Prostate gland (tissue), 2 donors: ENCODE measurements around the gene SALL2. TPM values are rescaled to one million over a fixed set of nuclear protein-coding genes. Genes with fewer than 3 reads are reported as not detected.

Source experiments
- DNase-seq: peaks from one replicate; pipeline ENCODE4 v3.0.0-alpha.2; 2019; ENCODE audit warnings: low spot score
- H3K27ac ChIP-seq, 2 donors: fragments of 200-600 bp; sonication (generic); 2 replicates each; pipeline ENCODE4 v1.5.1; 2017 to 2019
- H3K27me3 ChIP-seq: fragments of 200-600 bp; sonication (generic); replicated peaks from 2 replicates; pipeline ENCODE4 v1.5.1; 2019; ENCODE audit not compliant: insufficient read depth
- H3K36me3 ChIP-seq, 2 donors: fragments of 200-600 bp; sonication (generic); 1 replicate in 1 of 2; 2 replicates in 1 of 2; pipeline versions ENCODE4 v1.5.1 to v1.8.1; 2017 to 2019
- H3K4me1 ChIP-seq: fragments of 200-600 bp; sonication (generic); replicated peaks from 2 replicates; pipeline ENCODE4 v1.5.1; 2019
- H3K4me3 ChIP-seq, 2 donors: fragments of 200-600 bp; sonication (generic); 2 replicates each; pipeline ENCODE4 v1.5.1; 2017 to 2019
- H3K9me3 ChIP-seq: fragments of 200-600 bp; sonication (generic); 2 replicates; pipeline ENCODE4 v1.5.1; 2017
- POLR2A ChIP-seq: fragments of 450-650 bp; IDR thresholded peaks from one replicate; pipeline ENCODE4 v1.6.1; 2016; ENCODE audit warnings: antibody characterized with exemption, mild to moderate bottlenecking
- POLR2AphosphoS5 ChIP-seq: sonication (generic); formaldehyde crosslinking; IDR thresholded peaks from one replicate; pipeline ENCODE4 v1.6.1; 2017; ENCODE audit warnings: antibody characterized with exemption
- WGBS: methylation state at CpG from one replicate; pipeline ENCODE4 v1.1.5; 2018; 5-methylcytosine and 5-hydroxymethylcytosine counted together
- intact Hi-C: fragments of 100-400 bp; cut with DNase I; formaldehyde crosslinking; loops from one replicate; pipeline ENCODE4 v1.14.2; 2022
- total RNA-seq, 2 donors: library from RNA; depleted of rRNA; stranded (reverse); fragments of >200 nt; gene quantifications; one replicate each; pipeline ENCODE4 v1.1.0, GENCODE V29; 2016
- TF ChIP-seq, protein P1 (sequence below), 4 experiments: fragments of 200-600 bp in 2 of 4; fragments of 450-650 bp in 2 of 4; sonication (generic) in 2 of 4; IDR thresholded peaks; 1 replicate in 3 of 4; 2 replicates in 1 of 4; pipeline ENCODE4 v1.5.1; 2016 to 2019; ENCODE audit warnings: antibody characterized with exemption in 4 of 4, mild to moderate bottlenecking in 2 of 4, moderate library complexity in 2 of 4

The SALL2 gene
- total RNA-seq, 2 donors from 2014 or later, result 8.1 to 10.2 TPM

DNA sequence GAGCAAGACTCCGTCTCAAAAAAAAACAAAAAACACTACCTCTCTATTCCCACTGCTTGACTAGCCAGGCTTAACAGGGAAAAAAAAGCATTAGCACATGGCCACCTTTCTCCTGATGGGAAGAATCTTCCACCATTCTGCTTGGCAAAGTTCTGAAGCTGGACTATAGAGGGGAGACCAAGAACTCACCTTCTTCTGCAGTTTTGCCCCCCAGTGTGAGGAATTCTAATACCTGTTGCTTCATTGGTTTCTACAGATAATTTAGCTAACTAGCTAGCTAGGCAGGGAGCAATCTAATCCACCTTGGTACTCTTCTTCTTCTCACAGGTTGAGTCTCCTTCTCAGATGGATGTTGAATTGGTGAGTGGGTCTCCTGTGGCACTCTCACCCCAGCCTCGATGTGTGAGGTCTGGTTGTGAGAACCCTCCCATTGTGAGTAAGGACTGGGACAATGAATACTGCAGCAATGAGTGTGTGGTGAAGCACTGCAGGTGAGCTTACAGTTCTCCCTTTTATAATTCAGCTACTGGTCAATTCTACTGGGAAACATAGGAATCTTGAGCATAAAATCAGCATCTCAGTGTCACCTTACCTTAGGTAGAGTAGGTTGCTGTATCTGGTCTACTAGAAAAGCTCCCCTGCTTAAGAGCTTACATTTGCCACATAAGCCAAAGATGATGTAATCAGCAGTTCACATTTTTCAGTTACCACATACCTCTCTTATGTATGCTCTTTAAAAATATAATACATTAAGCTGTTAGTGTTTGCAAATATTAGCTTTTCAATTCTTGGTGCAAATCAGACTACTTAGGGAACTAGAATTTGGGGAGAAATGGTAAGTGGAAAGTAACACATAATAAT lies 31.0 kb downstream of the SALL2 start:
- intact Hi-C loops, result loop anchor here (5.0 kb wide), 1 partner anchor 62 kb away; no protein-coding TSS in a partner anchor
- WGBS, result 85% methylated on average over 2 of the region's 2 CpGs
- Histone ChIP-seq H3K27me3 (no peaks in the 10 kb centered on the region), H3K4me1 (peaks cover 3% of the 10 kb centered on the region), H3K4me3 (no peak overlapping the region), H3K27ac (no peak overlapping the region), H3K9me3 (no peaks in the 10 kb centered on the region), H3K36me3 (peaks cover under 1 to 30% of the 10 kb centered on the region in 2 donors)
- no peak for DNase-seq
- TF ChIP-seq, protein P1, sequence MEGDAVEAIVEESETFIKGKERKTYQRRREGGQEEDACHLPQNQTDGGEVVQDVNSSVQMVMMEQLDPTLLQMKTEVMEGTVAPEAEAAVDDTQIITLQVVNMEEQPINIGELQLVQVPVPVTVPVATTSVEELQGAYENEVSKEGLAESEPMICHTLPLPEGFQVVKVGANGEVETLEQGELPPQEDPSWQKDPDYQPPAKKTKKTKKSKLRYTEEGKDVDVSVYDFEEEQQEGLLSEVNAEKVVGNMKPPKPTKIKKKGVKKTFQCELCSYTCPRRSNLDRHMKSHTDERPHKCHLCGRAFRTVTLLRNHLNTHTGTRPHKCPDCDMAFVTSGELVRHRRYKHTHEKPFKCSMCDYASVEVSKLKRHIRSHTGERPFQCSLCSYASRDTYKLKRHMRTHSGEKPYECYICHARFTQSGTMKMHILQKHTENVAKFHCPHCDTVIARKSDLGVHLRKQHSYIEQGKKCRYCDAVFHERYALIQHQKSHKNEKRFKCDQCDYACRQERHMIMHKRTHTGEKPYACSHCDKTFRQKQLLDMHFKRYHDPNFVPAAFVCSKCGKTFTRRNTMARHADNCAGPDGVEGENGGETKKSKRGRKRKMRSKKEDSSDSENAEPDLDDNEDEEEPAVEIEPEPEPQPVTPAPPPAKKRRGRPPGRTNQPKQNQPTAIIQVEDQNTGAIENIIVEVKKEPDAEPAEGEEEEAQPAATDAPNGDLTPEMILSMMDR (IDR thresholded peaks at IDR 0.05), result no peak
- no peak for TF ChIP-seq POLR2AphosphoS5
- no peak for TF ChIP-seq POLR2A

- Histone ChIP-seq H3K36me3 (peaks cover 5 to 12% of the 10 kb centered on the region in 2 donors), H3K4me3 (no peak overlapping the region), H3K4me1 (no peaks in the 10 kb centered on the region), H3K27ac (no peak overlapping the region), H3K9me3 (no peaks in the 10 kb centered on the region), H3K27me3 (no peaks in the 10 kb centered on the region)
- whole genome bisulfite sequencing, result 79% methylated on average over 1 of the region's 1 CpG
- DNase-seq, result no peak
- intact Hi-C loops, result no loop called here
- TF ChIP-seq POLR2AphosphoS5 (no peak), POLR2A (no peak)
- TF ChIP-seq, protein P1 (IDR thresholded peaks at IDR 0.05), result no peak
Observed at GRCh38 chr14:21486640-21487087, 39.5 kb downstream of the SALL2 start.

- no peaks in the 10 kb centered on the region for H3K9me3 ChIP-seq
- no peaks in the 10 kb centered on the region for H3K27me3 ChIP-seq
- intact Hi-C loops, result loop anchor here (2.0 kb wide), 1 partner anchor 20 kb away; the partner anchor contains the start of gene CHD8
- peak; percentile 98 for DNase-seq
- TF ChIP-seq POLR2AphosphoS5, result peak; percentile 97
- peak; percentile 59 for TF ChIP-seq POLR2A
- TF ChIP-seq, protein P1 (IDR thresholded peaks at IDR 0.05), result peak; percentile 93 to 99 (median 98)
- H3K27ac ChIP-seq, result peak within 1 kb of the TSS; percentile 93 to 95
- H3K4me1 ChIP-seq, result no peaks in the 10 kb centered on the region
- peak within 1 kb of the TSS; percentile 84 to 86 for H3K4me3 ChIP-seq
- WGBS, result under 1% methylated on average over 49 of the region's 49 CpGs
- no peaks in the 10 kb centered on the region for H3K36me3 ChIP-seq
Observed at GRCh38 chr14:21476925-21477681, 49.0 kb downstream of the SALL2 start, which contains the start of the genes RAB2B and TOX4. Gene RAB2B, minus strand, starts transcription at chr14:21476959. Its CDS starts 87 bp downstream, at chr14:21476872. Gene TOX4, plus strand, starts transcription at chr14:21477195. Its CDS starts 84 bp downstream, at chr14:21477279.

DNA sequence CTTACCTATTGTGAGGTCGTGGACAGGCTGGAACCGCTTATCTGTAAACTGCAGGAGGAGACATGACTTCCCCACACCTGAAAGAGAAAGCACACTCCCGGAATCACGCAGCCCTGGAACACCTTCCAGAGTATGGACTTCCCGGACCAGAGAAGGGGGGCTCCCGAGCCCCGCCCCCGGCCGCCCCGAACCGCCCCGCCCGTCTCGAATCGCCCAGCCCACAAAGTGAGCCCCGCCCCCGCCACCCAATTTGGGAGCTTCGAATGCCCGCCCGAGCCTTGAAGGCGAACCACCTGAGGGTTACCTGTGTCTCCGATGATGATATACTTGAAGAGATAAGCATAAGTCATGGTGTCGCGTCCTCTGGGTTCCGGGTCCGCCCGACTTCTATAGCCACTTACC lies 49.6 kb downstream of the SALL2 start:
- Histone ChIP-seq H3K27me3 (no peaks in the 10 kb centered on the region), H3K36me3 (no peaks in the 10 kb centered on the region), H3K9me3 (no peaks in the 10 kb centered on the region), H3K27ac (peak overlapping the region; percentile 93 to 95), H3K4me3 (peak overlapping the region; percentile 84 to 86), H3K4me1 (no peaks in the 10 kb centered on the region)
- under 1% methylated on average over 21 of the region's 27 CpGs for WGBS
- intact Hi-C loops, result loop anchor here (2.0 kb wide), 1 partner anchor 20 kb away; the partner anchor contains the start of gene CHD8
- TF ChIP-seq POLR2AphosphoS5, result peak; percentile 44
- no peak for TF ChIP-seq POLR2A
- TF ChIP-seq, protein P1 (IDR thresholded peaks at IDR 0.05), result no peak
- DNase-seq, result peak; percentile 91
